NT2/D1 (cell line): Measurements from ENCODE around the gene CTNNA3.

Source experiments
- DNase-seq: peaks from one replicate; pipeline ENCODE4 v3.0.0-alpha.2; 2011; ENCODE audit warnings: low read depth, low spot score
- H3K27me3 ChIP-seq: 2 replicates; pipeline ENCODE4 v1.6.0; 2011; ENCODE audit warnings: mild to moderate bottlenecking; ENCODE audit not compliant: insufficient read length, insufficient read depth
- H3K36me3 ChIP-seq: 2 replicates; pipeline ENCODE4 v1.6.1; 2011; ENCODE audit warnings: mild to moderate bottlenecking, low read length, mixed read lengths; ENCODE audit not compliant: insufficient read depth, insufficient read length
- H3K4me1 ChIP-seq: 2 replicates; pipeline ENCODE4 v1.5.1; 2011; ENCODE audit not compliant: insufficient read depth, insufficient read length
- H3K4me3 ChIP-seq: 2 replicates; pipeline ENCODE4 v1.5.1; 2011; ENCODE audit warnings: low read depth; ENCODE audit not compliant: insufficient read length
- H3K9ac ChIP-seq: 2 replicates; pipeline ENCODE4 v1.6.0; 2011; ENCODE audit warnings: low read depth; ENCODE audit not compliant: insufficient read length
- H3K9me3 ChIP-seq: 2 replicates; pipeline ENCODE4 v1.5.1; 2011; ENCODE audit warnings: mild to moderate bottlenecking, low read length; ENCODE audit not compliant: insufficient read depth
- SUZ12 ChIP-seq: IDR thresholded peaks from 2 replicates; pipeline ENCODE4 v1.6.1; 2011; ENCODE audit not compliant: insufficient read length, insufficient read depth; ENCODE audit errors: extremely low read depth
- YY1 ChIP-seq: IDR thresholded peaks from 2 replicates; pipeline ENCODE4 v1.6.1; 2011; ENCODE audit not compliant: insufficient read length, insufficient read depth
- ZNF274 ChIP-seq: IDR thresholded peaks from 2 replicates; pipeline ENCODE4 v1.6.1; 2011; ENCODE audit warnings: mild to moderate bottlenecking, low read depth, low read length

Gene CTNNA3

GRCh38 chr10:67100951-67101350, 595.0 kb downstream of the CTNNA3 start:
- Histone ChIP-seq H3K9ac (no peak overlapping the region), H3K27me3 (no peaks in the 10 kb centered on the region), H3K4me1 (no peaks in the 10 kb centered on the region), H3K9me3 (no peaks in the 10 kb centered on the region), H3K4me3 (no peak overlapping the region), H3K36me3 (no peaks in the 10 kb centered on the region)
- TF ChIP-seq YY1 = no peak
- TF ChIP-seq SUZ12 = no peak
- TF ChIP-seq ZNF274 = no peak
- DNase-seq = no peak

DNA sequence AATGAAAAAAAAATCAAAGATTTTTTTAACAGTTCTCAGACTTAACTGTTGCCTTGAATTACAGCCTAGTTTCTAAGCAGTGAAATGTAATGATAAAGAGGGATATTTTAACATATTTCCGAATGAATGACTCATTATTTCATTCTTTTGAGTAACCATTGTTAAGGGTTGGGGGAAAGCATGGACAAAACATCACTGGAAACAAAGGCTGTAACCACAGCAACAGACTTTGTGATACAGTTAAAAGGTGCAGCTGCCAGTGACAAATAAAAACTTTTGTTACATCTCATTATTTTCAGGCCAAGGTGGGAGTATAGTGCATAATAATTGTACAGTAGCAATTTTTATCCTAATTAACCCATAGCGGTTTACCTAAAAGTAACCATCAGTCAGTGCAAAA, 597.5 kb downstream of the CTNNA3 start:
- no peaks in the 10 kb centered on the region for H3K27me3 ChIP-seq
- H3K36me3 ChIP-seq = no peaks in the 10 kb centered on the region
- DNase-seq = peak; percentile 5
- no peaks in the 10 kb centered on the region for H3K4me1 ChIP-seq
- TF ChIP-seq YY1 = no peak
- TF ChIP-seq ZNF274 = no peak
- TF ChIP-seq SUZ12 = no peak
- H3K9me3 ChIP-seq = no peaks in the 10 kb centered on the region
- no peak overlapping the region for H3K9ac ChIP-seq
- H3K4me3 ChIP-seq = no peak overlapping the region

DNA sequence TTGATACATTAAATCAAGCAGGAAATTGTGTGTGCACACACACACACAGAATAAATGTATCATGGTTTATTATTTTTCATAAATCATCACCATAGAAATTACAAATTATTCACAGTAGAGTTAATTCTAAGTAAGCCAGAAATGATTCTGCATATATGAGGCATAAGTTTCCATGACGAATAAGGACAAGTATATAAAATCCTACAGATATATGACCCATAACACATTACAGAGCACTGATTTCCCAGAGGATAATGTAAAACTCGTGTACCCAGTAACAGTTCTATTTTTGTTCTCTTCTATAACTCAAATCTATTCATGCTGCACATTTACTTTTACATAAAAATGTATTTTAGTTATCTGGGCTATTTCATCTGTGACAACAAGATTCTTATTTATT, 600.5 kb downstream of the CTNNA3 start:
- no peak for DNase-seq
- Histone ChIP-seq H3K4me1 (no peaks in the 10 kb centered on the region), H3K27me3 (no peaks in the 10 kb centered on the region), H3K4me3 (no peak overlapping the region), H3K9me3 (no peaks in the 10 kb centered on the region), H3K36me3 (no peaks in the 10 kb centered on the region), H3K9ac (no peak overlapping the region)
- TF ChIP-seq YY1 (no peak), ZNF274 (no peak), SUZ12 (no peak)

DNA sequence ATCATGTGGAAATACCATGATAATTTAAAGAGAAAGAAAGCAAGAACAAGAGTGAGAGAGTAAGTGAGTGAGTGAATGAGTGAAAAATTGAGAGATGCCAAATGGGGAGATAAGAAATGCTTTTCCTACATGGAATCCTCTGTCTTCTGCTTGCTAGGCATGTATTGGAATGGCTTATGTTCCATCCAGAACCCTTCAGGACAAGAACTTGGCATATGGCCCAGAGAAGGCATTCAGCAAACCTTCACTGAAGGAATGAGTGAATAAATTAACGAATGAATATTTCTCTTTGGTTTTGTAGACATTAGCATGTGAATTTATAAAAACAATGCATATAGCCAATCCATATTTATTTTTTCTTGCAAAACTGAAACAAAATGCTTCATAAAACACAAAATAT, 608.0 kb downstream of the CTNNA3 start:
- Histone ChIP-seq H3K4me1 (no peaks in the 10 kb centered on the region), H3K27me3 (no peaks in the 10 kb centered on the region)
- TF ChIP-seq ZNF274 (no peak), YY1 (no peak), SUZ12 (no peak)

DNA sequence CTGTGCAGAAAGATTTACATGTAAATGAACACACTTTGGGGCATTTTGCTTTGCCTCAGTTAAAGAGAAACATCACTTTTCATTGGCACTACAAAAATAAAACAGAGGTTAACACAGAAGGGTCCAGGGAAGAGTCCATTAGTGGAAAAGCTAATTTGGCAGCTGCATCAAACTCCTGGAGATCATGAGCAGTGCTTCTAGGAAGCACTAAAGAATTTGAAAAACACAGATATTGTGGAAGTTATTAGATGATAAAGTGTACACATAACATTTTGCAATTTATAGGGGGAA, 608.9 kb downstream of the CTNNA3 start:
- Histone ChIP-seq H3K4me3 (no peak overlapping the region), H3K9ac (no peak overlapping the region), H3K4me1 (no peaks in the 10 kb centered on the region), H3K9me3 (no peaks in the 10 kb centered on the region), H3K36me3 (no peaks in the 10 kb centered on the region), H3K27me3 (no peaks in the 10 kb centered on the region)
- no peak for DNase-seq
- TF ChIP-seq ZNF274 = no peak
- TF ChIP-seq YY1 = no peak
- TF ChIP-seq SUZ12 = no peak

More for the DNA sequence above, 608.0 kb downstream of the CTNNA3 start:
- DNase-seq = no peak
- Histone ChIP-seq H3K4me3 (no peak overlapping the region), H3K36me3 (no peaks in the 10 kb centered on the region), H3K9me3 (no peaks in the 10 kb centered on the region), H3K9ac (no peak overlapping the region)

- no peak for DNase-seq
- TF ChIP-seq ZNF274 (no peak), YY1 (no peak), SUZ12 (no peak)
- H3K4me3 ChIP-seq = no peak overlapping the region
- no peaks in the 10 kb centered on the region for H3K36me3 ChIP-seq
- no peak overlapping the region for H3K9ac ChIP-seq
- H3K4me1 ChIP-seq = no peaks in the 10 kb centered on the region
- no peaks in the 10 kb centered on the region for H3K27me3 ChIP-seq
- H3K9me3 ChIP-seq = no peaks in the 10 kb centered on the region
Measured at GRCh38 chr10:67086327-67087134, 609.5 kb downstream of the CTNNA3 start.

DNA sequence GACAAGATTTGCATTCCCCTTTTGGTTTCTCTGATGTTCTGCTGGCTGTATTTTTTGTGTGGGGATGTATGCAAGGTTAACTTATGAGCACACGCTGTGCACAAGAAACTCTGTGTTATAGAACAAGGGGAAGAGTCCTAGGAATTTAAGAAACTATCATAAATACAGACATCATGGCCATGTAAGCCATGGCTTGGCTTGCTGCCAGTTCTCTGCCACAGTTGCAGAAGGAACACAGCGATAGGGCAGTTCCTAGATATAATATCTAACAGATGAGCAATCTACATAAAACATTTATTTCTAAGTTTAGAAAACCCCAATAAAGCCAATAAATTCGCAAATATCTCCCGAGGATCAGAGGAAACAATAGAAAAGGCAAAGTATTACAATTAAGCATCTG, 616.9 kb downstream of the CTNNA3 start:
- Histone ChIP-seq H3K27me3 (no peaks in the 10 kb centered on the region), H3K9ac (no peak overlapping the region), H3K4me3 (no peak overlapping the region), H3K4me1 (no peaks in the 10 kb centered on the region), H3K36me3 (no peaks in the 10 kb centered on the region), H3K9me3 (no peaks in the 10 kb centered on the region)
- TF ChIP-seq YY1 (no peak), ZNF274 (no peak), SUZ12 (no peak)
- no peak for DNase-seq

- no peak for DNase-seq
Measured at GRCh38 chr10:67077376-67077775, 618.6 kb downstream of the CTNNA3 start.

More at GRCh38 chr10:67077376-67077775, 618.6 kb downstream of the CTNNA3 start:
- TF ChIP-seq YY1 = no peak
- TF ChIP-seq ZNF274 = no peak
- TF ChIP-seq SUZ12 = no peak
- no peaks in the 10 kb centered on the region for H3K9me3 ChIP-seq
- H3K27me3 ChIP-seq = no peaks in the 10 kb centered on the region
- no peaks in the 10 kb centered on the region for H3K4me1 ChIP-seq
- no peaks in the 10 kb centered on the region for H3K36me3 ChIP-seq
- H3K9ac ChIP-seq = no peak overlapping the region
- no peak overlapping the region for H3K4me3 ChIP-seq
